Measurements from ENCODE around the gene SOX5.

SOX5 gene

DNA sequence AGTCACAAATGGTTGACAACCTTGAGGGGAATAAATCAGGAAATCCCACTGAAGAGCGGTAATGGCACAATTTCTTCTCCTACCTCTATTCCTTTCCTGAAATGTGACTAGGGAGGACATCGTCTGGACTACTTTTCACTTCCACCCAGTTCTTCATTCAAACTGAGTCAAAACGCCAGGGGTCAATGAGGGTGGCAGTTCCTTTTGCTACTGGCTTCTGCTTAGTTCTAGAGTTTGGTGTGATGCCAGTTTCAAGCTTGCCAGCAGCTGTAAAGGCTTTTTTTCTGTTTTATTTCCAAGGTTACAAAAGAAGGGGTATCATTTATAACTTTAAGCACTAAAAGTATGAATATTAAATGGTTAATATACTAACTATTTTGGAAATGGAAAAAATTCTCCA, 286.5 kb downstream of the SOX5 start:
- Histone ChIP-seq H4K91ac (ENCODE audit: low read length) (no peak overlapping the region), H2AFZ (ENCODE audit: low read depth, low read length) (no peak overlapping the region), H3K4me3 (ENCODE audit: insufficient read depth in 1 of 2, low read depth in 1 of 2, low read length in 2 of 2) (no peak overlapping the region), H2BK12ac (ENCODE audit: low read length in 2 of 2) (no peak overlapping the region), H3K4me2 (ENCODE audit: low read length, poor library complexity, severe bottlenecking) (no peak overlapping the region), H3K79me1 (replicated peaks; ENCODE audit: low read length, poor library complexity, severe bottlenecking) (no peaks in the 10 kb centered on the region), H3K18ac (ENCODE audit: low read depth in 1 of 2, low read length in 2 of 2) (no peak overlapping the region), H3K36me3 (ENCODE audit: control insufficient read depth in 1 of 2, insufficient read depth in 2 of 2, low read depth in 1 of 2, low read length in 2 of 2) (no peaks in the 10 kb centered on the region), H2BK15ac (ENCODE audit: low read depth, poor library complexity, severe bottlenecking) (no peak overlapping the region), H3K9me3 (ENCODE audit: control insufficient read depth, low read length) (no peaks in the 10 kb centered on the region), H4K8ac (ENCODE audit: low read length) (no peak overlapping the region), H2BK120ac (ENCODE audit: low read depth, low read length) (no peak overlapping the region), H3K27me3 (ENCODE audit: control insufficient read depth in 1 of 2, insufficient read depth in 1 of 2, low read length in 2 of 2) (no peaks in the 10 kb centered on the region), H3K4me1 (ENCODE audit: control insufficient read depth, insufficient read depth, low read depth, low read length) (no peaks in the 10 kb centered on the region), H2AK5ac (ENCODE audit: low read length, severe bottlenecking) (no peak overlapping the region), H3K9ac (ENCODE audit: low read length) (no peak overlapping the region), H3K14ac (ENCODE audit: low read length in 2 of 2) (no peak overlapping the region), H2BK5ac (ENCODE audit: low read depth, low read length, poor library complexity, severe bottlenecking) (no peak overlapping the region), H3K23ac (ENCODE audit: low read length in 2 of 2) (no peak overlapping the region), H3K4ac (ENCODE audit: low read depth in 1 of 2, low read length in 2 of 2) (no peak overlapping the region), H3K27ac (ENCODE audit: low read length, poor library complexity, severe bottlenecking) (no peak overlapping the region)
- DNase-seq = no peak
- 100% methylated on average over 1 of the region's 3 CpGs for WGBS

- Histone ChIP-seq H3K27ac (ENCODE audit: low read length, poor library complexity, severe bottlenecking) (no peak overlapping the region), H3K4me1 (ENCODE audit: control insufficient read depth, insufficient read depth, low read depth, low read length) (no peaks in the 10 kb centered on the region), H3K9ac (ENCODE audit: low read length) (no peak overlapping the region), H2BK5ac (ENCODE audit: low read depth, low read length, poor library complexity, severe bottlenecking) (no peak overlapping the region), H3K4me2 (ENCODE audit: low read length, poor library complexity, severe bottlenecking) (no peak overlapping the region), H2AK5ac (ENCODE audit: low read length, severe bottlenecking) (no peak overlapping the region), H3K4ac (ENCODE audit: low read depth in 1 of 2, low read length in 2 of 2) (no peak overlapping the region), H3K18ac (ENCODE audit: low read depth in 1 of 2, low read length in 2 of 2) (no peak overlapping the region), H3K23ac (ENCODE audit: low read length in 2 of 2) (no peak overlapping the region), H4K8ac (ENCODE audit: low read length) (no peak overlapping the region), H4K91ac (ENCODE audit: low read length) (no peak overlapping the region), H3K9me3 (ENCODE audit: control insufficient read depth, low read length) (no peaks in the 10 kb centered on the region), H3K27me3 (ENCODE audit: control insufficient read depth in 1 of 2, insufficient read depth in 1 of 2, low read length in 2 of 2) (no peaks in the 10 kb centered on the region), H3K36me3 (ENCODE audit: control insufficient read depth in 1 of 2, insufficient read depth in 2 of 2, low read depth in 1 of 2, low read length in 2 of 2) (no peaks in the 10 kb centered on the region), H2BK15ac (ENCODE audit: low read depth, poor library complexity, severe bottlenecking) (no peak overlapping the region), H2AFZ (ENCODE audit: low read depth, low read length) (no peak overlapping the region), H3K4me3 (ENCODE audit: insufficient read depth in 1 of 2, low read depth in 1 of 2, low read length in 2 of 2) (no peak overlapping the region), H3K79me1 (replicated peaks; ENCODE audit: low read length, poor library complexity, severe bottlenecking) (no peaks in the 10 kb centered on the region), H2BK120ac (ENCODE audit: low read depth, low read length) (no peak overlapping the region), H3K14ac (ENCODE audit: low read length in 2 of 2) (no peak overlapping the region), H2BK12ac (ENCODE audit: low read length in 2 of 2) (no peak overlapping the region)
- WGBS = 94% methylated on average over 1 of the region's 6 CpGs
- no peak for DNase-seq
These were observed 290.3 kb downstream of the SOX5 start for GRCh38 chr12:23659131-23659530.

GRCh38 chr12:23657598-23657997, 291.9 kb downstream of the SOX5 start:
- no CpG with 5 or more reads among the region's 1 CpG for WGBS
- DNase-seq = no peak
- no peak overlapping the region for H3K4me3 ChIP-seq (ENCODE audit: insufficient read depth in 1 of 2, low read depth in 1 of 2, low read length in 2 of 2)
- no peak overlapping the region for H2BK12ac ChIP-seq (ENCODE audit: low read length in 2 of 2)
- no peak overlapping the region for H3K9ac ChIP-seq (ENCODE audit: low read length)
- H4K91ac ChIP-seq (ENCODE audit: low read length) = no peak overlapping the region
- H2AK5ac ChIP-seq (ENCODE audit: low read length, severe bottlenecking) = no peak overlapping the region
- no peak overlapping the region for H3K4ac ChIP-seq (ENCODE audit: low read depth in 1 of 2, low read length in 2 of 2)
- H3K27me3 ChIP-seq (ENCODE audit: control insufficient read depth in 1 of 2, insufficient read depth in 1 of 2, low read length in 2 of 2) = no peaks in the 10 kb centered on the region
- no peak overlapping the region for H2BK5ac ChIP-seq (ENCODE audit: low read depth, low read length, poor library complexity, severe bottlenecking)
- H4K8ac ChIP-seq (ENCODE audit: low read length) = no peak overlapping the region
- no peak overlapping the region for H3K14ac ChIP-seq (ENCODE audit: low read length in 2 of 2)
- H3K27ac ChIP-seq (ENCODE audit: low read length, poor library complexity, severe bottlenecking) = no peak overlapping the region
- H3K36me3 ChIP-seq (ENCODE audit: control insufficient read depth in 1 of 2, insufficient read depth in 2 of 2, low read depth in 1 of 2, low read length in 2 of 2) = no peaks in the 10 kb centered on the region
- H2BK120ac ChIP-seq (ENCODE audit: low read depth, low read length) = no peak overlapping the region
- no peak overlapping the region for H3K4me2 ChIP-seq (ENCODE audit: low read length, poor library complexity, severe bottlenecking)
- no peaks in the 10 kb centered on the region for H3K4me1 ChIP-seq (ENCODE audit: control insufficient read depth, insufficient read depth, low read depth, low read length)
- no peak overlapping the region for H2BK15ac ChIP-seq (ENCODE audit: low read depth, poor library complexity, severe bottlenecking)
- H3K23ac ChIP-seq (ENCODE audit: low read length in 2 of 2) = no peak overlapping the region
- H3K79me1 ChIP-seq (replicated peaks; ENCODE audit: low read length, poor library complexity, severe bottlenecking) = no peaks in the 10 kb centered on the region
- H3K18ac ChIP-seq (ENCODE audit: low read depth in 1 of 2, low read length in 2 of 2) = no peak overlapping the region
- no peaks in the 10 kb centered on the region for H3K9me3 ChIP-seq (ENCODE audit: control insufficient read depth, low read length)
- H2AFZ ChIP-seq (ENCODE audit: low read depth, low read length) = no peak overlapping the region

DNA sequence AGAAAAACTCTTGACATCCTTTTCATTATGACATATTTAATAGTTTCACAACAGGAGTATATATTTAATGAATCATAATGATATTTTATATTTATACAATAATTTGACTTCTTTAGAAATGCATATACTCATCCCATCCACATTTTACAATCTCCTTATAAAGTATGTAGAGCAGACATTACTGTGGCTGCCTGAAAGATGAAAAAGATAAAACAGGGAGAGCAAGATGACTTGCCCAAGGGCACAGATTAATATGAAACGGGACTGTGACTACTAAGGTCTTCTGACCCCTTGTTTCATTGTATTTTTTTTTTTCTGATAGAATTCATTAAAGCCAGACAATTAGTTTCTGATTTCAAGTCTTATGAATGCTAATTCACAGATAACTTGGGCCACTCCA, 293.6 kb downstream of the SOX5 start:
- Histone ChIP-seq H3K18ac (ENCODE audit: low read depth in 1 of 2, low read length in 2 of 2) (no peak overlapping the region), H2BK5ac (ENCODE audit: low read depth, low read length, poor library complexity, severe bottlenecking) (no peak overlapping the region), H3K9ac (ENCODE audit: low read length) (no peak overlapping the region), H3K23ac (ENCODE audit: low read length in 2 of 2) (no peak overlapping the region), H3K36me3 (ENCODE audit: control insufficient read depth in 1 of 2, insufficient read depth in 2 of 2, low read depth in 1 of 2, low read length in 2 of 2) (no peaks in the 10 kb centered on the region), H4K91ac (ENCODE audit: low read length) (no peak overlapping the region), H3K4ac (ENCODE audit: low read depth in 1 of 2, low read length in 2 of 2) (no peak overlapping the region), H3K79me1 (replicated peaks; ENCODE audit: low read length, poor library complexity, severe bottlenecking) (no peaks in the 10 kb centered on the region), H3K27ac (ENCODE audit: low read length, poor library complexity, severe bottlenecking) (no peak overlapping the region), H3K4me2 (ENCODE audit: low read length, poor library complexity, severe bottlenecking) (no peak overlapping the region), H4K8ac (ENCODE audit: low read length) (no peak overlapping the region), H3K27me3 (ENCODE audit: control insufficient read depth in 1 of 2, insufficient read depth in 1 of 2, low read length in 2 of 2) (no peaks in the 10 kb centered on the region), H2AK5ac (ENCODE audit: low read length, severe bottlenecking) (no peak overlapping the region), H3K4me3 (ENCODE audit: insufficient read depth in 1 of 2, low read depth in 1 of 2, low read length in 2 of 2) (no peak overlapping the region), H2BK120ac (ENCODE audit: low read depth, low read length) (no peak overlapping the region), H3K9me3 (ENCODE audit: control insufficient read depth, low read length) (no peaks in the 10 kb centered on the region), H3K4me1 (ENCODE audit: control insufficient read depth, insufficient read depth, low read depth, low read length) (no peaks in the 10 kb centered on the region), H2AFZ (ENCODE audit: low read depth, low read length) (no peak overlapping the region), H3K14ac (ENCODE audit: low read length in 2 of 2) (no peak overlapping the region), H2BK15ac (ENCODE audit: low read depth, poor library complexity, severe bottlenecking) (no peak overlapping the region), H2BK12ac (ENCODE audit: low read length in 2 of 2) (no peak overlapping the region)
- no peak for DNase-seq
- 100% methylated on average over 1 of the region's 1 CpG for WGBS
